Measurements from ENCODE around the gene DCD.
"Not testable (repeated sequence)": the region's sequence is repeated elsewhere in the genome, so short reads cannot be mapped to it uniquely, and the experiment has no call there.

The DCD gene, protein sequence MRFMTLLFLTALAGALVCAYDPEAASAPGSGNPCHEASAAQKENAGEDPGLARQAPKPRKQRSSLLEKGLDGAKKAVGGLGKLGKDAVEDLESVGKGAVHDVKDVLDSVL

DNA sequence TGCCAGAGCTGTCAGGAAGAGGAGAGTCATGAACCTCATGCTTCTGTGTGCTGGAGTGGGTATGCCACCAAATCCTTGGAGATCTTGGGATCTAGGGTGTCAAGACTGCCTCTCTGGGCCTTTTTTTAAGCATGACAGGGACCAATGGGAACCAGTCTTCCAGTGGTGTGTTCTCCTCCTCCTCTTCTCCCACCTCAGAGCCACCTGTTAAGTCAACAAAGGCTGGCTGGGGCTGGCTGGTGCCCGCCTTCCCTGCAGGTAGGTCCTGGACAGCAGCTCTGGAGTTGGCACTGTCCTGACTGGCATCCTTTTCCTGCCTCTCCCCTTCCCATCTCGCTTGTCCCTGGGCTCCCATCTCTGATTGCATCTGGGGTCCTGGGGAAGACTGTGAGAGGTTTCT lies at the start of gene DCD:
TSS of gene DCD (minus strand) at position 101 of the 400 bp plus-strand sequence. CDS start at position 39, 62 bp downstream.
- DNase-seq (ENCODE audit: low read depth): no peak

DNA sequence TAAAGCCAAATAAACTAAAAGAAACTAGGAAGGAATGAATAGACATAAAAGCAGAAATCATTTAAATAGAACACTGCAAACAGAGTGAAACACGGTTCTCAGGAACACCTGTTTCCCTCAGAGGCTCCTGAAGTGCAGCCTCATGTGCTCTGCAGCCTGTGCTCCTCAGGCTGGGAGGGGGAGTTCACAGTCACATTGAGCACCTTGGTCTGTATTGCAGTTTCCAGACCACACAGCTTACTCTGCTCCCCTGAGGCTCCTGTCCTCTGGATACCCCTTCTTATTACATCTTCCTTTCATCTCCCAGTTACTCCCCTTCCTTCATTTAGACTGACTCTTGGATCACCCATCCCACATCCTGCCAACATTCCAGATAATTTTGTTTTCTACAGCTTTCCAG lies 49.7 kb upstream of the DCD start:
- no peak for DNase-seq (ENCODE audit: low read depth)

DNA sequence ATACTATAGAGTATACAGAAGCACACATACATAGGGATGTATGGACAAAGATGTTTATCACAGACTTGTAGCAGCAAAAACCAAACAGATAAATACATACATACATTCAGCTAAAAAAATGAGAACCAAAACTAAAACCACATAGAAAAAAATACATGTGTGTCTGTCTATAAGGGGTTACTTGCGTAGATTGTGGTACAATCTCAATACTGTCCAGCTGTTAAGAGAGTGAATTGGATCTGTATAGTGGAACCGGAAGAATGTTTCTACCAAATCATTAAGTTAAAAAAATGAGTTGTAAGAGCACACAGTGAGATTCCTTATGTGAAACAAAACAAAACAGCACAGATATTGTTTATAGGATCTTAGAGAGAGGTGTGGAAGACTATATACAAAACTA lies 44.2 kb upstream of the DCD start:
- DNase-seq (ENCODE audit: low read depth): no peak

DNA sequence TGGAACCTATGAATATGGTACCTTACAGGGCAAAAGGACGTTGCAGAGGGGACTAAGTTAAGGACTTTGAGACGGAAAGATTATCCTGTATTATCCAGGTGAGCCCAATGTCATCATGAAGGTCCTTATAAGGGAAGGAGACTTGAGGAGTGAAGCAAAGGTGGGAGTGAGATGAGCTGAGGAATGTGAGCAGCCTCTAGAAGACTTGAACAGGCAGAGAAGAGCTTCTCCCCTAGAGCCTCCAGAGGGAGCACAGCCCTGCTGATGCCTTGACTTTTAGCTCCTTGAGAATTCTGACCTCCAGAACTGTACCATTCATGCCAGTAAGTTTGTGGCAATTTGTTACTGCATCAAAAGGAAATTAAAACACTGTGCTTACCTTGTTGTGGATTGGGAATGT lies 41.8 kb upstream of the DCD start:
- DNase-seq (ENCODE audit: low read depth): no peak

DNA sequence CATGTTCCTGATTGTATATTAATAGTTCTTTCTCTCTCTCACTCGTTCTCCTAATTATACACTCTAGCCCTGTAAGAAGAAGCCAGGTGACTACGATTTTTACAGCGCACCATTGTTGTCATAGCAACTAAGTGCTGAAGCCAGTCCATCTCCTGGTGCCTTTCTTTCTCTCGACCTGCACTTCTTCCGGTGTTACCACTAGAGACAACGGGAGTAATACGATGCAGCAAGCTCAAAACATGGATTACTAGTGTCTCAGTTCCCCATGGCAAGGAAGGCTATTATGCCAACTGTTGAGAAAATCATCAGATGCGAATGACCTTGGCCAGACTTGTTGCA lies 40.8 kb upstream of the DCD start:
- no peak for DNase-seq (ENCODE audit: low read depth)

DNA sequence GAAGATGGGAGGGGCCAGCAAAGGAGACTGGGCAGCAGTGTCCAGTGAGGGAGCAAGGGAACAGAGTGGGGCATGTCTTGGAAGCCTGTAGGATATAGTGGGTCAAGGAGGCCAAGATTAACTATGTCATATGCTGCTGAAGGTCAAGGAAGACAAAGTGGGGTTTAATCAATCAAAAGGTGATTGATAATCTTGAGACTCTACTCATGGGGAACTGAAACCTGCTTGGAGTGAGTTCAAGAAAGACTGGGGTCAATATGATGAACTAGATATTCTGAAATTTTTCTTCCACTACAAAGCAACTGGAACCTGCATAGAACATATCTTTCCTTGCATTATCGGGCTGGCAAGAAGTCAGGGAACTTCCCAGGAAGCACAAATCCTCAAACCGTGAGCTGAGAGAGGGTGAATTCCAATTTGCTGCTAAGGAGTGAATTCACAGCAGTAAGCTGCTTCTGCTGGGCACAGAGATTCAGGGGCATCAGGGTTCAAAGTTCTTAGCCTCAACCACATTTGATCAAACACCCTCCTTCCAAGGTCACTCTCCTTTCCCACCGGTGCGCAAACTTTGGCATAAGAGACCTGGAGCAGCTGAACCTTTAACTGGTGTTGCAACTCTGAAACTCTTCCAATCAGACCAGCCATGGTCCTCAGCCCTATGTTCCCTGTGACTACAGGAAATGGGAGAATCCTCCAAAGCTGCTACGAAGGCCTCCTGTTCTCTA lies 40.3 kb upstream of the DCD start:
- no peak for DNase-seq (ENCODE audit: low read depth)

DNA sequence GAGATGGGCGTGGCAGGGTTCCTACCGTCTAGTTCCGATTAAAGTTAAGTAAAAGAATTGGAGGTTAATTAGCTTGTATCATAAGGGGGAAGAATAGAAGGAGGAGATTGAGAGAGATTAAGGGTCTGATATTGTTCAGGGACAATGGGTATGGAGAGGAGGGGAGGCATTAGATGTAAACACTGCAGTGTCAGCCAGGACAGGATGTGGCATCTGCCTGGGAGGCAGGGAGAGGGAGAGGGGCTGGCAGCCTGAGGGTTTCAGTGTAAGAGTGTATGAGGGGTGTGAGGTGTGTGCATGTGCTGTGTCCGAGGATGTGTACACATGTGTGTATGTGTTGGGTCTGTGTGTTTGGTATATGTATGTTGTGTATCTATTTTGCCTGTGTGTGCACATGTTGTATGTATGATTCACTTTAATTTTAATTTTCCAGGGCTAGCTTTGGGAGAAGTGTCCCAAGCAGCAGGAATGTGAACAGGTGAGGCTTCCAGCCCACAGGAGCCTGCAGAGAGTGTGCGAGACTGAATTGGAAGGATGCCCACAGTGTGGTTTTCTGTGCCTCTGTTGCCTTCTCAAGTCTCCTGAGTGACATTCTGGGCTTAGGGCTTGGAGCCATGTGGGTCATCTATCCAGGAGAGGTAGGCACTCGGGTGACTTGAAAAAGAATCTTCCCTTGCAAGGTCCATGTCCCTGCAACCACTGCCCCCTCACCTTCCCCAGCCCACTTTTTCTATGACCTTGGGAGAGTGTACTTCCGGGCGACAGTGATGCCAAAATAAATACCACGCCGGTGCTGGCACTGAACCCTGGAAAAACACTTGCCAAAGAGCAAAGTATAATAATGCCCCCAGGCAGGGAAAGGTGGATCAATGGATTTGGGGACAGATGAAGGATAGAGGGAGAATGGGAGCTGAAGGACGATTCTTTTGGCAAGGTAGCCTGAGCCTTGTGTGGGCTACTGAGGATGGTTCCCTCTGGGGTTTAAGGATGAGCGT lies 36.8 kb upstream of the DCD start:
- no peak for DNase-seq (ENCODE audit: low read depth)

DNA sequence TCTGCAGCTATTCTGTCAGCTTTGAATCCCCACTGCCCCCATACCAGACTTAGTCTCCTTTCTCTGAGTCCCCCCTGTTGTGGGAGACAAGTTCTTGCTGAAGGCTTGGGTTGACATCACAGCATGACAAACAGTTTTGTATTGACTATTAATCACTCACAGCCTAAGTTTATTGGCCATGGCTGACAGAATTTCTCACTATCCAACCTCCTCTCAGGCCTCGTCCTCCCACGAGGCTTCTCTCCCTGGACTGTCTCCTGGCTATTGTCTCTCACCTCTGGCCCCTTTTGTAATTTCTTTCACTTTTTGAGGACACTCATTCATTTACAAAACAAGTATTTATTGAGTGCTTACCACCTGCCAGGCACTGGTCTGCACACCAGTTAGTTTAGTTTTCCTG lies 35.2 kb upstream of the DCD start:
- no peak for DNase-seq (ENCODE audit: low read depth)

DNA sequence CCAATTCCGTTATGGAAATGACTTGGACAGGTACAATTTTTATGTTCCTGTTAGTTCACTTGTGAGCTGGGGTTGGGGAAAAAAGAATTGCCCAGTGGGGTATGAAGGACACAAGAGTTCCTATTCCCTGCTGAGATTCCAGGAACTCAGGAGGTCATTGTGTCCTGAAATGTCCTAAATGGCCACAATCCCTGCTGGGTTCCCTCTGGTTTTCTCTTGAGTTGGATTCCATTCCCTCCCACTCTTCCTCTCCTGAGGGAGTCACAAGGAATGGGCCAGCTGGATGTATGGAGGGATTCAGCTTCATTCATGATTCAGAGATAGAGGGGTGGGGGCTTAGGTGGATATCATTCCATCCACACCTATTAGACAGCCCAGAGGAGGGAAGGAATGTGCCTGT lies 34.5 kb upstream of the DCD start:
- no peak for DNase-seq (ENCODE audit: low read depth)

DNA sequence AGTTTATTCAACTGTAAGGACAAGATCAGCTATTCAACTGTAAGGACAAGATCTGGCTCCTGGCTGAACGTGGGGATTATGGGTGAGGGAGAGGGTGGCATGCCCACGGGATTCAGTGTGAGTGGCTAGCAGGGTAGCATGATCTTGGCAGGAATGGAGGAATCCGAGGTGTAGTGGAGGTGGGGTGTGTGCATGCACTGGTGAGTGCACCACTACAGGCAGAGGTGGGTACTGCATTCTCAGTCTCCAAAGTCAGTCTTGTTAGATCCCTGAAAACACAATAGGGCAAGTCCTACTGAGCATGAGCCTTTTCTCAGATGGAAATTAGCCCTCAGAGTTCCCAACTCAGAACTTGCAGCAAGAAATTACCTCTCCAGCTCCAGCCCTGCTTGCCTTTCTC lies 32.2 kb upstream of the DCD start:
- DNase-seq (ENCODE audit: low read depth): peak; percentile 12

DNA sequence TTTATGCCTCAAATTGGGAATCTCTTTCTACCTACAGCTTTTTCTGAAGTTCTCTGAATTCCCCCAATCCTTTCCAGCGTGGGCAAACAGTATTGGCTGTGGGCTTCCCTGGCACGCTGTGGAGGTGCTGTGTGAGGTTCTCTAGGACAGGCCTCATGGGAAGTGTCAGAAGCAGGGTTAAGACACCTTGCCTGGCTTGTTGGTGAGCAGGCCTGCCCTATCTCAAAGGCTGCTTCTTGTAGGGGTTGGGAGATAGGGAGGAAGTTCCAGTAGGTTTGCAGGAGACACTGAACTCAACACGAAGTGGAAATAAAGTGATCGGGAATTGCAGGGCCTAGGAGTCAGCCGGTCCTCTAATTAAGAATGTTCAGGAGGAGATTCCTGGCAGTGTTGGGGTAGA lies 30.0 kb upstream of the DCD start:
- DNase-seq (ENCODE audit: low read depth): no peak

DNA sequence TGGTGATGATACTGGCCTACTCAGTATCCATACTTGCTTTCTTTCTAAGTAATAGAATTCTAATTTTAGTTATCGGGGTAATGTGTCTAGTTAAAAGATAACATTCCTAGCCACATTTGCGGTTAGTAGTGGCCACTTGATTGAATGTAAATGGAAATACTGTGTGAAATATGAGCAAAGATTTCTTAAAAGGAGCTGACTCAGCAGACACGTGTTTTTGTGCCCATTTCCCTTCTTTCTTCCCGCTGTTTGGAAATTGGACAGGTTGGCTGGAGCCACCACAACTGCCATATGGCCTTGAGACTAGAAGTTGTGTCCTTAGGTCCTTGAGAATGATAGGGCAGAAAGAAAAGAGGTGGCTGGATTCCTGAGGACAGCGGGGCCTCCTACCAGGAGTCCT lies 19.8 kb upstream of the DCD start:
- DNase-seq (ENCODE audit: low read depth): no peak

DNA sequence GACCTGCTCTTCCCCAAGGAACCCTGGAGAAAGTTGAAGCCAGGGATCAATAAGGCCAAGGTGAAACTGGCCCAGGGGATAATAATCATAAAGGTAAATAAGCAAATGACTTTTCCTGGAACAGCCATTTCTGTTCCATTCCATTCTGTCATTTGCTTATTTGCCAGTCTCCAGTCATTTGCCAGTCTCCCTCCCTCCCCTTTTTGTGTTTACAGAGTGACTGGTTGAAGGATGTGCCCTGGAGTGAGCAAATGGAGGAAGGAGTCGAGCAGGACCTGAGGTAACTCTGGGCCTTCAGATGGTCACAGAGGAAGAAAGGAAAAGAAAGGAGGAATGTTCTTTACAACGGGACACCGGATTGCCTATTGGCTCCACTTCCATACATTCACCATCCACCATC lies 17.8 kb upstream of the DCD start:
- DNase-seq (ENCODE audit: low read depth): no peak

DNA sequence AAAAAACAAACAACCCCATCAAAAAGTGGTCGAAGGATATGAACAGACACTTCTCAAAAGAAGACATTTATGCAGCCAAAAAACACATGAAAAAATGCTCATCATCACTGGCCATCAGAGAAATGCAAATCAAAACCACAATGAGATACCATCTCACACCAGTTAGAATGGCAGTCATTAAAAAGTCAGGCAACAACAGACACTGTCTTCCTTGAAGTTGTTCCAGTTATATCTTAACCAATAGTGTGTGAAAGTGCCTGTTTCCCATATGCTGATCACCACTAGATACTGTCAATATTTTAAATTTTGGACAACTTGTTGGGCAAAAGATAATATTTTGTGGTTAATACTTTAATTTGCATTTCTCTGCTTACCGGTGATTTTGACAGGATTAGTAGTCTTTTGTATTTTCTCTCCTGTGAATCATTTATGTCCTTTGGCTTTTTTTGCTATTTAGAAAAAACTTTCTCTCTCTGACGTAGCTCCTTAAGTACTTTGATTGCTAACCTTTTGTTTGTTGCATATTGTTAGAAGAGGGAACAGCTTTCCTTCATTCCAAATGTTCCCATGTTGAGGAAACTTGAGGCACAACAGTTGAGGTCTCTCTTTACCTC lies 17.0 kb upstream of the DCD start:
- DNase-seq (ENCODE audit: low read depth): not testable (repeated sequence)

DNA sequence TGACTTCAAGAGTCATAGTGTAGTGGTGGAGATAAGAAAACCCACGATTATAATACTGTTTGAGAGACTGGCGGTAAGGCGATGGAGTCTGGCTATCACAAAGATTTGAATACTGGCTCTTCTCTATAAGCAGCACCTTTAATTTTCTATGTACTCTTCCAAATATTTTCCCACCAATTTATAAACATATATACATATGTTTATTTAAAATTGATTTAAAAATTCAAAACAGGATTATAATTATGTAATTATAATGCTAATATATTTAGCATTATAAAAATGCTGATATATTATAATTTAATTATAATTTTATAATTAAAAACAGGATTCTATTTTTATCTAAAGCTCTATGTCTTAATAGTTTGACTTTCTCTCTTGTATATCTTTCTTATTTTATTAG lies 15.4 kb upstream of the DCD start:
- no peak for DNase-seq (ENCODE audit: low read depth)

DNA sequence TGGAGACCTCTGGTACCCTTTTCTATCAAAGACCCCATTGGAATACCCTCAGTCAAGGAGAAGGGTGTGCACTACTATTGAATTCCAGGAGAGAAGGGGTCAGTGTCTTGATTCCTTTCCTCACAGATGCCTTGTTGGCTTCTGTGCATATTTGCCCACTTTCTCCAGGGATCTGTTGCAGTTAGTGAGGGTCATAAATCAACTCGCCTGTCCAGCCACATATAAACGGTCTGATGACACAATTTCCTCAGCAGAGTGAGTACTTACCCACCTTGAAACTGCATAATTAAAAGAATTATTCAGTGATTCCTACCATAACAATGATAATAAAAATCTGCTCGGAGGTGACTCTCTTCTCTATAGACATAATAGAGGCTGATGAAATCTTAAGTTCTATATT lies 13.9 kb upstream of the DCD start:
- DNase-seq (ENCODE audit: low read depth): no peak

DNA sequence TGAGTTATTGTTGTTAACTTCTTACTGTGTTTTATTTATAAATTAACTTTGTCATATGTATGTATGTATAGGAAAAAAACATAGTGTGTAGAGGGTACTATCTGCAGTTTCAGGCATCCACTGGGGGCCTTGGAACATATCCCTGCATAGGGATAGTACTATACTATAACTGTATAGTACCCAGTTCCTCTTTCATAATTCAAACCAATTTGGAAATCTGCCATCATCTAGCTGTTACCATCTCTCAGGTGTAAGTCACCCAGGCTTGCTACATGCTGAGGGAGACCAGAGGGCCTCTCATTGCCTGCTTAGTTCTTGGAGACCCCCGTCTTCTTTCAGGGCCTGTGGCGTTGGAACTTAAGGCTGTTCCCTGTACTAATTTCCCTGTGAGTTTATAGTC lies 12.9 kb upstream of the DCD start:
- DNase-seq (ENCODE audit: low read depth): no peak

DNA sequence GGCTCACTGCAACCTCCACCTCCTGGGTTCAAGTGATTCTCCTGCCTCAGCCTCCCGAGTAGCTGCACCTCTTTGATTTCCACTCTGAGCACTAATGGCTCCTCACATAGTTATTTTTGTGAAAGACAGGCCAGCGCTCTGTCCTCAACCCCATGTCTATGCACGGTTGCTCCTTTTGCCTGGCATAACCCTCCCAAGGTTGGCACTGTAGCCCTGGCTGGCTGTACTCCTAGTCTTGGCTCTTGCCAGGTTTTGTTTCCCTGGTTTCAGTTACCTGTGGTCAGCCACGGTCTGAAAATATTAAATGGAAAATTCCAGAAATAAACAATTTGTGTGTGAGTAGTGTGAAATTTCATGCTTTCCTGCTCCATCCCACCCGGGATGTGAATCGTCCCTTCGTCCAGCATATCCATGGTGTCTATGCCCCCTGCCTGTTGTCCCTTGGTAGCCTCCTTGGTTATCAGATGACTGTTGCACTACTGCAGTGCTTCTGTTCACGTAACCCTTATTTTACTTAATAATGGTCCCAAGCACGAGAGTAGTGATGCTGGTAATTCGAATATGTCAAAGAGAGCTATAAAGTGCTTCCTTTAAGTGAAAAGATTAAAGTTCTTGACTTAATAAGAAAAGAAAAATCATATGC lies 12.3 kb upstream of the DCD start:
- DNase-seq (ENCODE audit: low read depth): no peak

DNA sequence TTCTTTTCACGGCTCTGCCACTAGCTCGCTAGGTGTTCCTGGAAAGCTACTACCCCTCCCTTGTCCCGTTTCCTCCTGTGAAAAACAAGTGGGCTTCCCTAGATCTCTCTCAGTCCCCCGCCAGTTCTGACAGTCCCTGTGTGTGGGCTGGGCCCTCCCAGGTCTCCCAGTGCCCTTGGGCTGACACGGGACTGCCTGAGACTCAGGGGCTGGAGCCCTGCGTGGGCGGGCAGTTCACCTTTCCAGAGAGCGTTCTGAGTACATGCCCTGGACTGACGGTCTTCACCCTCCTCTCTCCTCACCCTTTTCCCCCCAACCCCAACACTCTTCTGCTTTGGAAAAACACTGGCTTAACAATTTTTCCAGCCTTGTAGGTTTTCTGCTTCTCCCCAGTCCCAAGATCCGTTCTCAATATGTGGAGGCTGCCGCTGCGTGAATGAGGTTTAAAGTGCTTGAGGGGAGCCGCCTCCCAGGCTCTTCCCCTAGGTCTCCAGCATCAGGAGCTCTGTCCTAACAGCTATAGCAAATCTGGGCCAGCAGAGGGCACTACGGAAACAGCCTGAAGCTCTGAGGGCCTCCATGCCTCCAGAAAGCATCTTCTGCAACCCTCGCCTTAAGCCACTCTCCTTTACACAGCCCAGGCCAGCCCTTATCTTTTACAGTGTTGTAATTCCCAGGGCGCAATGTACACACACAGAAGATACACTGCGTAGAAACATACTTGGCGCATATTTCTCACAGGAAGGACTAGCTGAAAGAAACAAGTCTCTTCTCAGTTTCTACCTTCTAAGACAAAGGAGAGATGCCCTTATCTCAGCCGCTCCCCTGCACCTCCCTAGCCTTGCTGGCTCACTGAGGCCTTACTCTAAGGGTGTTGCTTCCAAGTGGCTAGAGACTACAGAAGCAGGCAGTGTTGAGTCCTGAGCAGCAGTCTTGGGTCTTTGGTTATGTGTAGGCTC lies 10.4 kb upstream of the DCD start:
- DNase-seq (ENCODE audit: low read depth): peak; percentile 33

DNA sequence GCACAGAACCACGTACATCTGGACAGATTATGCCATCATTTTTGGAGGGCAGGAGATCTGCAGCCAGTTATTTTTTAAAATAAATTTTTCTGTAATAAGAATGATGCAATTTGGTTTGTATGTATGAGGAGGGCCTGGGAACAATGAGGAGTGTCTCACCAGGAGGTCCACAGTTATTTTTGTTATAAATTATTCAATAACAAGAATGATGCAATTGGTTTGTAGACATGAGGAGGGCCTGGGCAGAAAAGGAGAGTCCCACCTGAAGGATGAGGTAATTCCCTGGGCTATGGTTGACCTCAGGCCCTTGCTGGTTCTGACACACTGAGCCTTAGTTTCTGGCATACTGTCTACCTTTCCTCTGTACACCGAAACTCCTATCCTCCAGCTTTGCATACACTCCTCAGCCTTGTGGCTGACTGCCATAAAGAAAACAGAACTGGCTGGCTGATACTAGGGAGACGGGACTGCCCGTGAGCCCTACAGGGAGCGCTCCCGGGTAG lies 9.0 kb upstream of the DCD start:
- no peak for DNase-seq (ENCODE audit: low read depth)

DNA sequence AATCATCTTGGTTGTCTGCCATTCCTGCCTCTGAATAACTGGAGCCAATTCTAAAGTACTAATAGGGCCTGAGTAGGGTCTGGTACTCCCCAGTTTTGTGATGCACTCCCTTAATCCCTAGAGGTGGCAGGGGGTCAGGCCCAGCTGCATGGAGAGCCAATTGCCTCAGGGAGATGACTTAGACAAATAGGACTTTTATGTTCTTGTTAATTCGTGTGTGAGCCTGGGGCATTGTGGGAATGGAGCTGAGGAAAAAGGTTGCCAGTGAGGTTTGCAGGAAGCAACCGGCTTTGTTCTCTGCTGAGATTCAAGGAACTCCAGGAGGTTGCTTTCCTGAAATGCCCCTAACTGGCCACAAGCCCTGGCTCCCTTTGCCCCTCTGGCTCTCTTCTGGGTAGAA lies 6.8 kb upstream of the DCD start:
- DNase-seq (ENCODE audit: low read depth): no peak

All from activated T-cell treated with anti-CD3 and anti-CD28 coated beads for 48 hours (primary cell).